NCI-H1930 (cell line): ENCODE data around the gene SLC23A1.
"Not testable (repeated sequence)": the region's sequence is repeated elsewhere in the genome, so short reads cannot be mapped to it uniquely, and the experiment has no call there.

ENCODE experiments used
- DNase-seq, 2 experiments: peaks; one replicate each; lab custom pipeline; 2025; lab: John Stamatoyannopoulos, UW

Gene SLC23A1

DNA sequence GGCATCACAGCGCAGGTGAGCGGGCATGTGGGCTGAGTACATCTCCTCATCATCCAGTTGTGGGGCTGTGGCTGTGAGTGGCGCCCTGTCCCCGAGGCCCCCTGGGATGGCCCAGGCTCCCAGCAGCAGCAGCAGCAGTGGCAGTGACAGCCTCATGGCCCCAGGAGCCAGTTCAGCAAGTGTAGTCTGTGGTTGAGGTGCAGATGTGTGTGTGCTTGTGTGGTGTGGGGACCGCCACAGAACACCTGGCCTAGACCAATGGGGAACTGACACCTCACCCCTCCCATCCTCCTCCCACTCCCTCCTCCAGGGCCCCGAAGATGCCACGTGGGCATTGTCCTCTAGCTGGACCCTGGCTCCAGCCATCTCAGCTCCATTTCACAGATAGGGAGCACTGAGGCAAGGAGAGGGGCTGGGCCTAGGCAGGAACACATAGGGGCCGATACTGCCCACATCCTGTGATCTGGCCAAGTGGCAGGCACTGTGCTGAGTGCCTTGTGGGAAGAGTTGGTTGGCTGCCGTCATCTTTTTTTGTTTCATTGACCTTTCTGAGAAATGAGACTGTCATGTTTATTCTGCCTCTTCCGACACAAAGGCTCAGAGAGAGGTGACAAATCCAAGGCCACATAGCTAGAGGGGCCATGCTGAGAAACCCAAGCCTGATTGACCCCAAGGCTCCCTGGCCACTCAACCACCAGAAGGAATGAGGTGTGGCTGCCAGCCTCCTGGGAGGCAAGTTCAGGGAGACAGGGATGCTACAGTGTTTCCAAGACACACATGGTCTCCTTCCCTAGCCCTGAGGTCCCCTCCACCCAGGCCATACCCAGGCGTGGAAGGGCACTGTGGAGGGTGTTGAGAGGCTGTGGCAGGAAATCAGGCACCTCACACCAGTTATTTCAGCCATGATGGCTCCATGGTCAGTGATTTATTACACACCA lies 6.9 kb upstream of the SLC23A1 start, which contains the start of gene MZB1:
Gene MZB1 (minus strand): TSS at position 213 of the 938 bp plus-strand sequence. CDS start 57 bp downstream, at position 156.
- no peak for DNase-seq

DNA sequence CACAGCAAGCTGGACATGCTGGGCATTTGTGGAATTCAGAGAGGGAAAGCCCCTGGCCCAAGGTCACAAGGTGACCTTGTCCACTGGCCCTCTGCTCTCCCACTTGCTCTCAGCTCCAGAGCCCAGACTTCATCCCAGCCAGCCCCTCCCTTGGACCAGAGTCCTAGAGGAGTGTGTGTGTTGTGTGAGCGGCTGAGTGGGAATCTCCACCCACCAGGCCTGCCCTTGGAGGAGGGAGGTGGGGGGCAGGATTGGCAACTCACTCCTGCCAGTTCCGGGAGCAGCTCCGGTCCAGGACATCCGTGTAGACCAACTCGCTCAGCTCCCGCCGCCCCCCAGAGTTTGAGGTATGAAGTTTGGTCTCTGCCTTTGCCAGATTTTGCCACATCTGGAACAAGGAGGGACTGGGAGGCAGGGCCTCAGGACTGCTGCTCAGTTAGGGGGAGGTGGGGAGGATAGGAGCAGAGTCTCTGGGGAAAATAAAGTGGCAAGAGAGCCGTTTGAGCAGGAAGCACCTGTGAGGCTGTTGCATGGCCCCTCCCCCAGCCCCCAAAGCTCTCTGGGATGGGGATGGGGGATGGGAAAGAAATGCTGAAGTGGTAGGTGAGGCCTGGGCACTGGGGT lies 5.2 kb upstream of the SLC23A1 start:
- DNase-seq = no peak

DNA sequence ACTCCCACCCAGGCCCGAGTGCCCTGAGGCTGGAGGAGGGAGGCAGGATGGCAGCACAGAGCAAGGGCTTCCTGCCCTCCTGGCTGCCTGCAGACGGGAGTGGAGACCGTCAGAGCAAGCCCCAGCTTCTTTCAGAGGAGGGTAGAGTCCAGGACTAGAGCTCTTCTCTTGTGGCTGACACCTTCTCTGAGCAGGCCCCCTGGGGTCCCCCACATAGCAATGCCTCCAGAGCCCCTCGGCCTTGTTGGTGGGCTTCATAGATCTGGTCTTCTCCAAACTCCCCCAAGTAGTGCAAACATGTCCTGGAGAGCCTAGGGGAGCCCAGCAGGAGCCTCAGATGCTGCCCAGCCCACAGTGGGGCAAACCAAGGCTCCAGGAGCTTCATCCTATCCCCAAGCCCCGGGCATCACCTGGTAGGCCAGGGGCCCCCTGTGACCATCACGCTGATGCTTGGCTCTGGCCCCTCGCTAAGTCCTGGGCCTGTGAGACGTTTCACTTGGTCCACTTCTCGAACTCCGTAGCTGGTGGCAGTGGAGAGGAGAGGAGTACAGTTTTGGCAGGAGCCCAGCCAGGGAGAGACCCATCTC lies 4.6 kb upstream of the SLC23A1 start:
- no peak for DNase-seq

DNA sequence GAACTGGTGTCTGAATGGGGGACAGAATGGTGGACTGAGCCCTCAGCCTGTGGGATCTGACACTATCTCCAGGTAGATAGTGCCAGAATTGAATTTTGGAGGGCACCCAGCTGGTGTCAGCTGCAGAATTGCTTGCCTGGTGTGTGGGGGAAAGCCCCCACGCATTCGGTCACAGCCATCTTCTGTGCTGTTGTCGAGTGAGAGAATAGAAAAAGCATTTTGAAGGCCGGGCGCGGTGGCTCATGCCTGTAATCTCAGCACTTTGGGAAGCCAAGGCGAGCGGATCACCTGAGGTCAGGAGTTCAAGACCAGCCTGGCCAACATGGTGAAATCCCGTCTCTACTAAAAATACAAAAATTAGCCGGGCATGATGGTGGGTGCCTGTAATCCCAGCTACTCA lies 3.9 kb upstream of the SLC23A1 start:
- DNase-seq = not testable (repeated sequence)

GRCh38 chr5:139386050-139386438 lies 2.9 kb upstream of the SLC23A1 start:
- DNase-seq = no peak

DNA sequence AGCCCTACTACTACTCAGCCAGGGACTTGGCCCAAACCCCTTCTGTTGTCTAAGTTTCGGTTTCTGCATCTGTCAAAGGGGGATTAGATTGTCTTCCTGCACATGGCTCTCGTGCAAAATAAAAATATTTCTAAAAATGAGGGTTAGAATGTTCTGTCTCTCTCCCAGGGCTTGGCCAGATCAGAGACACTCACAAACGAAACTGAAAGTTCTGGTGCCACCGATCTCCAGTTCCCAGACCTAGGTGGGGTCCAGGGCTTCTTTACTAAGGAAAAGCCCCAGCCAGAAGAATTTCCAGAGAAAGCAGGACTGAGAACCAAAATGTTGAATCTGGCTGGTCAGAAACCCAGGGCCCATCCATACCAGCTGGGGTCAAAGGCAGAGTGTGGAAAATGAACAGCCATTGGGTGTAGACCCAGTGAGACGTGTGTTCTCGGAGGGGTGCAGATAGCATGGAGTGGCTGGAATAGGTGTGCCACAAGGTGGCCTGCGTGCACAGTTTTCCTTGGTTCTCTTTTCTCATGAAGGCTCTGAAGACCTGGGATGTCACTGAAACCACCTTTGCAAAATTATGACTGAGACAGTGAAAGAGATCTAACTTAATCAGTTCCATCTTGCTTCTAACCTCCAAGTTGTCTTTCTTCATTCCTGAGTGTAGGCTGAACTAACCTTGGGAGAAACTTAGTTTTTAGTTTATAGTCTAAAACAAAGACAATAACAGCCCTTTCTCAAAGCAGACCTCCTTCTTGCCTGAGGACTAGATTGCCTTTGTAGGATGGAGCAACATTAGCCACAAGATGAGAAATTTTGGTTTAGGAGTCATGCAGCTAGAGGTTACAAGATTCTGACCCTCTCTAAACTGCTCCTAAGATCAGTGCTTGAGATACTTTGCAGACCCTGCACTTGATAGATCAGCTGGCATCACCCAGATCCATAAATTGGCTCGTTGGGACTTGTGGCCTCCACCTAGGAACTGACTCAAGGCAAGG lies 2.3 kb upstream of the SLC23A1 start:
- no peak for DNase-seq

- DNase-seq = no peak
Observed at GRCh38 chr5:139384591-139385051, 1.5 kb upstream of the SLC23A1 start.

DNA sequence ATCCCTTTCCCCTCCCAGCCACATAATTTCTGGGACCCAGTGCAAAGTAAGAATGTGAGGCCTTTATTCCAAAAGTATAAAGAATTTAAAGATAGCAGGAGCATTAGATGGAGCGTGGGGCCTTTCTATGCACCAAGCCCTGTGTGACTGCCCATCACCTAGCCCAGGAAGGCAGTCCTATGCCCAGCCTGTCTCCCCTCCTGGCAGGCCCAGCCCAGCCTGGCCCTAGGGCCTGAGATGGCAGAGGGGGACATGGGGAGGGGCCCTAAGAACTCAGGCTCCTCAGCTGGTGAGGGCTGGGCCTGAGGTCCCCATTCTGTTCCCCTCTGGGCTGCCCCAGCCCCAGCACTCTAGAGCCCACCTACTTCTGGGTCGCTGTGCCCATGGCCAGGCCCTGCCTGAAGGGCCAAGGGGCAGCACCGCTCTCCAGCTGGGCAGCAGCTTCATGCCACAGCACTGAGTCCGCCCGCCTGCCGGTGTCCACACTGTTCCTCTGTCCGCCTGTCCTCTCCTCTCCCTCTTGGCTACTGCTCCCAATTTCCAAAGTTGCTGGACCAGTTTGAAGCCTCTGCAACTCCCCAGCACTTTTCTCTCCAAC lies 995 bp upstream of the SLC23A1 start:
- DNase-seq = no peak

- no peak for DNase-seq
Observed at GRCh38 chr5:139382807-139383206, 290 bp downstream of the SLC23A1 start.

DNA sequence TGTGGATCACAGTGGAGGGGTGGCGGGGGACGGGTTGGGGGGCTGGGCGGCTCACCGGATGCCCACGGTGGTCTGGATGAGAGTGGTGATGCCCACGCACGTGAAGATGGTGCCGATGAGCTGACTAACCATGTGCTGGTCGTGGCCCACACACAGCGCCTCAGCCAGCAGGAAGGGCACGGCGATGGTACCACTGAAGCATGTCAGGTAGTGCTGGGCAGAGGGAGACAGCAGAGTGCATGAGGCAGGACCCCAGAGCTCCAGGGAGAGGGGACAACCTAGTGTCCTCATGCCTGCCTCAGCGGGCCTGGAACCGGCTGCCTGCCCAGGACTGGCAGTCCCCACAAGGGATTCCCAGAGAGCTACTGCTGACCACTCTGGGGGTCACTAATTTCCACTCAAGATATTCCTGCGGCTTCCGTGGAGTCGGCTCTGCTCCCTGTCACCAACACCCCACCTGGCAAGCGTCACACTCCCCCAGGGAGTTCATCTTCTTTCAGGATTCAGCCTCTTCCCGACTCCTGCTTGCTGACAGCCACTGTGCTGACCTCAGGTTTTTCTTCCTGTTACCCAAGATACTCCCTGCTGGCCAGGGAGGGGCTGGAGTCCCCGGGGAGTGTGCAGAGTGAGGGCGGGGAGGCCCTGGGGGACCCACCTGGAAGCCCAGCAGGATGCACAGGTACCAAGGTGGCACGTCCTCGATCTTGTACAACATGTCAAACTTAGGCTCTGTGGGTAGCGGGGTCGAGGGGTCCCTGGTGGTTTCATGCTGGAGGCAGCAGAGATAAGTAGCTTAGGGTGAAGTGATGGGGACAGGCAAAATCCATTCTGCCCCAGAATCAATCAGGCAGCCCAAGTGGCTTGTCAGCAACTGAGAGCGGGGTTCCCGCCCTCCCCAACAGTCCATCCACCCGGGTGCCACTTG lies 998 bp downstream of the SLC23A1 start:
- no peak for DNase-seq

GRCh38 chr5:139379626-139380449 lies 3.3 kb downstream of the SLC23A1 start:
- DNase-seq = no peak

DNA sequence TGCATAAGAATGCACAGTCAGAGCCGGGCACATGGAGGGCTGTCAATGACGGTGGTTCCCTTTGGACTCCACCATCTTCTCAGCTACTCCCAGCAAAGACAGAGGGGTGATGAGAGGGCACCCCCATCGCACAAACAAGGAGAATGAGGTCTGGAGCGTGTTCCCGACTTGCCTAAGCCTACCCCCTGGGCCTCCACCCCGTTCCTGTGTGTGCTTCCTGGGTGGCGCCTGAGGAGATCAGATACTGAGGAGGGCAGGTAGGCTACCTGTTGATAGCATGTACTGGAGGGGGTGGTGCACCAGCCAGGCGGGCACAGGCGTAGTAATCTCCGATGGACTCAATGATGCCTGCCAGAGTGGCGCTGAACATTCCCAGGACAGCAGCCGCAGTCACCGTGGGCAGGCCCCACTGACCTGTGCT lies 4.1 kb downstream of the SLC23A1 start:
- no peak for DNase-seq

- DNase-seq = no peak
Observed at GRCh38 chr5:139378101-139378825, 4.8 kb downstream of the SLC23A1 start.

GRCh38 chr5:139377226-139377625 lies 5.9 kb downstream of the SLC23A1 start:
- no peak for DNase-seq

DNA sequence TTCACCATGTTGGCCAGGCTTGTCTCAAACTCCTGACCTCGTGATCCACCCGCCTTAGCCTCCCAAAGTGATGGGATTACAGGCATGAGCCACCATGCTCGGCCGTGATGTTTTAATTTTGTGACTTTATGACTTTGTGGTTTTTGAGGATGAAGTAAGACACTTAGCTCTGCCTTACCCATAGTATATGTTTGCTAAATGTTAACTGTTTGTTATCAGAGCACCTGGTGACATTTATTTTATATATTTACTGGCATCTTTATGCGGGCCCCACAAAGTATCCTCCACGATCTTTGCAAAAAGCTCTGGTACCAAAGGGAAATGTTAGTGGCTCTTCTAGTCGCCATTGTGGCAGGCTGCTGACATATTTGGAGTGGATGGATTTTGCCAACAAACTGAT lies 6.7 kb downstream of the SLC23A1 start:
- DNase-seq = no peak

DNA sequence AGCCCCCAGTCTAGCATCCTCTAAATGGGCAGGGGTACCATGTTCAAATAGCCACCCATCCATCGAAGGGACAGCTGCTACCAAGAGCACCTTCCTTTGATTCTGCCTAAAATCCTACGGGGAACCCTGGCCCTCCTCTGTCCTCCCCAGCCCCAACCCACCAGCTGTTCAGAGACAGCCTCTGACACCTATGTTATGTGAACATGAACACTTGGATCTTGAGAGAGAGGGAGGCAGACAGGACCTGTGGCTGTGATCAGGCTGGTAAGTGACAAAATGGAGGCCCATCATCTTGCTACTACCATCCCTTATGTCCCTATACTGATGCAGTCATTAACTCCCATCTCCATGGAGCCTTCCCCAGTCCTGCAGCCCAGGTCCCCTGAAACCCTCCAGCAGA lies 8.2 kb downstream of the SLC23A1 start:
- DNase-seq = no peak

GRCh38 chr5:139371482-139372435 lies 11.3 kb downstream of the SLC23A1 start:
- no peak for DNase-seq
